Liver (tissue), 9 donors: Measurements from ENCODE around the gene RASSF1. TPM values are rescaled to one million over a fixed set of nuclear protein-coding genes. Genes with fewer than 3 reads are reported as not detected.

ENCODE experiments used
- DNase-seq: peaks from one replicate; pipeline ENCODE4 v3.0.0-alpha.2; 2017; ENCODE audit warnings: low spot score
- H3K27ac ChIP-seq, 2 donors: one replicate each; pipeline ENCODE4 v1.7.0; 2013; ENCODE audit warnings: inconsistent platforms in 2 of 2, low read length in 2 of 2, control low read depth in 1 of 2, low read depth in 1 of 2, mild to moderate bottlenecking in 1 of 2
- H3K27me3 ChIP-seq, 4 donors: one replicate each; pipeline versions ENCODE4 v1.6.1 to v1.7.0; 2013; ENCODE audit warnings: low read length in 3 of 4, inconsistent platforms in 1 of 4, mild to moderate bottlenecking in 1 of 4, moderate library complexity in 1 of 4; ENCODE audit not compliant: control insufficient read depth in 4 of 4, insufficient read depth in 4 of 4
- H3K36me3 ChIP-seq, 4 donors: one replicate each; pipeline versions ENCODE4 v1.6.1 to v1.7.0; 2013; ENCODE audit warnings: low read length in 3 of 4, mild to moderate bottlenecking in 3 of 4, low read depth in 1 of 4, moderate library complexity in 1 of 4; ENCODE audit not compliant: control insufficient read depth in 4 of 4, insufficient read depth in 3 of 4
- H3K4me1 ChIP-seq, 4 donors: one replicate each; pipeline versions ENCODE4 v1.6.1 to v1.7.0; 2013; ENCODE audit warnings: low read length in 3 of 4, mild to moderate bottlenecking in 3 of 4, moderate library complexity in 1 of 4; ENCODE audit not compliant: control insufficient read depth in 4 of 4, insufficient read depth in 4 of 4
- H3K4me3 ChIP-seq, 3 donors: one replicate each; pipeline versions ENCODE4 v1.6.1 to v1.7.0; 2013; ENCODE audit warnings: low read length in 3 of 3, control low read depth in 1 of 3, low read depth in 1 of 3, mild to moderate bottlenecking in 1 of 3
- H3K9ac ChIP-seq, 2 donors: one replicate each; pipeline ENCODE4 v1.7.0; 2013; ENCODE audit warnings: low read length in 2 of 2, mild to moderate bottlenecking in 2 of 2, moderate library complexity in 2 of 2, control low read depth in 1 of 2, low read depth in 1 of 2
- H3K9me3 ChIP-seq, 4 donors: one replicate each; pipeline versions ENCODE4 v1.6.1 to v1.7.0; 2013; ENCODE audit warnings: low read length in 3 of 4; ENCODE audit not compliant: control insufficient read depth in 4 of 4
- EGR1 ChIP-seq, 2 donors: IDR thresholded peaks; 2 replicates each; pipeline ENCODE4 v1.6.1; 2016 to 2018; ENCODE audit warnings: antibody characterized with exemption in 2 of 2, low read depth in 2 of 2
- FOXA1 ChIP-seq: IDR thresholded peaks from 2 replicates; pipeline ENCODE4 v1.6.1; 2016; ENCODE audit warnings: antibody characterized with exemption
- FOXA2 ChIP-seq: IDR thresholded peaks from 2 replicates; pipeline ENCODE4 v1.6.1; 2016; ENCODE audit warnings: antibody characterized with exemption
- GABPA ChIP-seq, 2 donors: IDR thresholded peaks in 1 of 2; conservative IDR thresholded peaks in 1 of 2; 2 replicates each; pipeline ENCODE4 v1.6.1; 2016; ENCODE audit warnings: antibody characterized with exemption in 2 of 2, mild to moderate bottlenecking in 1 of 2, moderate library complexity in 1 of 2
- HNF4G ChIP-seq: IDR thresholded peaks from 2 replicates; pipeline ENCODE4 v1.6.1; 2016; ENCODE audit warnings: antibody characterized with exemption
- REST ChIP-seq: IDR thresholded peaks from 2 replicates; pipeline ENCODE4 v1.6.1; 2016; ENCODE audit warnings: antibody characterized with exemption, mild to moderate bottlenecking
- RXRA ChIP-seq, 2 donors: IDR thresholded peaks; 2 replicates each; pipeline ENCODE4 v1.6.1; 2017 to 2018; ENCODE audit warnings: antibody characterized with exemption in 2 of 2, mild to moderate bottlenecking in 1 of 2
- SP1 ChIP-seq: IDR thresholded peaks from 2 replicates; pipeline ENCODE4 v1.6.1; 2018; ENCODE audit warnings: antibody characterized with exemption, mild to moderate bottlenecking
- YY1 ChIP-seq: IDR thresholded peaks from 2 replicates; pipeline ENCODE4 v1.6.1; 2016; ENCODE audit warnings: antibody characterized with exemption, mild to moderate bottlenecking
- ZBTB33 ChIP-seq: IDR thresholded peaks from 2 replicates; pipeline ENCODE4 v1.6.1; 2016; ENCODE audit warnings: antibody characterized with exemption
- WGBS: extraction: QIAGEN DNeasy Blood & Tissue Kit; methylation state at CpG from one replicate; pipeline ENCODE4 v1.1.7; 2013; 5-methylcytosine and 5-hydroxymethylcytosine counted together
- polyA plus RNA-seq, 2 donors: library from polyadenylated mRNA; stranded (reverse) in 1 of 2; unstranded in 1 of 2; fragments of 200-250 nt in 1 of 2; fragments of >200 nt in 1 of 2; fragmentation: Nextera tagmentation in 1 of 2; extraction: Ambion mirVana in 1 of 2; gene quantifications; one replicate each; pipeline versions ENCODE4 v1.2.1 to v1.2.3, GENCODE V29; 2013 to 2015
- total RNA-seq, 2 donors: library from RNA; depleted of rRNA; stranded (reverse); fragments of >200 nt; gene quantifications; one replicate each; pipeline ENCODE4 v1.2.3, GENCODE V29; 2014
- TF ChIP-seq, protein P1 (sequence below): fragments of 150-350 bp; IDR thresholded peaks from 2 replicates; pipeline ENCODE4 v1.5.1; 2017; ENCODE audit warnings: improper control_type of control experiment, low read depth, low read length; ENCODE audit not compliant: missing input control
- donor health status: healthy.
- donor health status: healthy.
- donor health status: healthy.
- donor health status: healthy.
- donor health status: healthy.

RASSF1 gene
- total and polyA plus RNA-seq, 4 donors: 6.5 to 13.2 (median 11.2) TPM

DNA sequence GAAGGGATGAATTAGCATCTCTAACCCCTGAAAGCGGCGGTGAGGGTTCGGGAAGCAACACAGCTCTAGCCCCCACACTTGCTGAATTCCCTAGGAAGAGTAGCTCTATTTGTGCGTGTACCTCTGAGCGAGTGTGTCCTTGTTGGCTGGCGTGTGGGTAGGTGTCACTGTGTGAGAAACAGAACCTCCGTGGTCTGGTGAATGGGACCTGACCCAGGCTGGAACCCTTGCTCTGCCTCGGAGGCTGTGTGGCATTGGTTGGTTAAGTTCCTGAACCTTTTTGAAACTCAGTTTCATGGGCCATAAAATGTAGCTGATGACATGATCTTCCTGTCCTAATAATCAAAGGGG is 19.1 kb upstream of the RASSF1 start:
- Histone ChIP-seq H3K9me3 (no peaks in the 10 kb centered on the region), H3K36me3 (peaks cover 0 to 10% (median 3%) of the 10 kb centered on the region in 4 donors), H3K27ac (no peak overlapping the region), H3K27me3 (no peaks in the 10 kb centered on the region), H3K4me3 (no peak overlapping the region), H3K4me1 (peaks cover 16 to 54% (median 42%) of the 10 kb centered on the region in 4 donors), H3K9ac (no peak overlapping the region)
- DNase-seq: no peak
- TF ChIP-seq ZBTB33: no peak
- no peak for TF ChIP-seq YY1
- TF ChIP-seq HNF4G: no peak
- TF ChIP-seq GABPA (IDR thresholded peaks at IDR 0.05 in 1 of 2, conservative IDR thresholded peaks at IDR 0.05 in 1 of 2): no peak
- TF ChIP-seq, protein P1, sequence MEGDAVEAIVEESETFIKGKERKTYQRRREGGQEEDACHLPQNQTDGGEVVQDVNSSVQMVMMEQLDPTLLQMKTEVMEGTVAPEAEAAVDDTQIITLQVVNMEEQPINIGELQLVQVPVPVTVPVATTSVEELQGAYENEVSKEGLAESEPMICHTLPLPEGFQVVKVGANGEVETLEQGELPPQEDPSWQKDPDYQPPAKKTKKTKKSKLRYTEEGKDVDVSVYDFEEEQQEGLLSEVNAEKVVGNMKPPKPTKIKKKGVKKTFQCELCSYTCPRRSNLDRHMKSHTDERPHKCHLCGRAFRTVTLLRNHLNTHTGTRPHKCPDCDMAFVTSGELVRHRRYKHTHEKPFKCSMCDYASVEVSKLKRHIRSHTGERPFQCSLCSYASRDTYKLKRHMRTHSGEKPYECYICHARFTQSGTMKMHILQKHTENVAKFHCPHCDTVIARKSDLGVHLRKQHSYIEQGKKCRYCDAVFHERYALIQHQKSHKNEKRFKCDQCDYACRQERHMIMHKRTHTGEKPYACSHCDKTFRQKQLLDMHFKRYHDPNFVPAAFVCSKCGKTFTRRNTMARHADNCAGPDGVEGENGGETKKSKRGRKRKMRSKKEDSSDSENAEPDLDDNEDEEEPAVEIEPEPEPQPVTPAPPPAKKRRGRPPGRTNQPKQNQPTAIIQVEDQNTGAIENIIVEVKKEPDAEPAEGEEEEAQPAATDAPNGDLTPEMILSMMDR: no peak
- no peak for TF ChIP-seq SP1
- TF ChIP-seq FOXA2: no peak
- TF ChIP-seq REST: no peak
- 28% methylated on average over 8 of the region's 8 CpGs for WGBS

DNA sequence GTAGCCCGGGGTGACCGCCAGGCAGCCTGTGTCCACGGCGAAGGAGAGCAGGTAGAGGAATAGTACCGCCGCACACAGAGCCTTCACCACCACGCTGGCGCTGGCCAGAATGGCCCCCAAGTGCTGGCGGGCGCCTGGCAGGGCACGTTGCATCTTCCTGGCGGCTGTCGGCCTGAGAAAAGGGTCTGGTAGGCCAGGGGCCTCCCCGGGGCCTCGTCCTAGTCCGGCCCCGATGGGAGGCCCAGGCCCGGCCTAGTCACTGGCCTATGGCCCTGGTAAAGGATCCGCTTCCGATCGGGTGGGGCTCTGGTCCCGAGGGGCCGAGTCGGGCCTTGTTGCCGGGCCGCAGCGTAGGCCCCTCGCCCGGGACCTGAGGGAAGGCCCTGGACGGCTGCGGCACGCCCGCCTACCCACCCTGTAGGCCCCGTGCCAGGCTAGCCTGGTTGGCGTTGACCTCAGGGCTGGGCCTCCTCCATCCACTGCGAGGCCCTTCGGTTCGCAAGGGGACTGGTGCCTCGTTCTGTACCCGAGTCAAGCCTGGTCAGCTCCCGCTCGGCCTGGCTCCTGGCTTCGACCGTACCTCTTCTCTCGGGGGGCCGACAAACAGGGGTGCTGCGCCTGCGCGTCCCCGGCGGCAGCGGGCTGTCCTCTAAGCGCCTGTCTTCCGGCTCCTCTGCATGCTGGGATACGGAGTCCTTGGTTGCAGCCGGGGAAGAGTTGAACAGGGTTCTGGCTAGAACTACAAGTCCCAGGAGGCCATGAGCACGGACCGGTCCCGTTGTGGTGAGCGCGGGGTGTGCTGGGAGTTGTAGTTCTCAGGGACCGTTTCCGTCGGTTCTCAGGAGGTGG is 18.5 kb upstream of the RASSF1 start, which contains the start of gene TMEM115:
TSS of gene TMEM115 (minus strand) at position 611 of the 849 bp plus-strand sequence. CDS start at position 153, 458 bp downstream.
- H3K27me3 ChIP-seq: no peaks in the 10 kb centered on the region
- under 1% methylated on average over 64 of the region's 64 CpGs for WGBS
- H3K27ac ChIP-seq: peak within 1 kb of the TSS; percentile 59 to 87
- H3K9me3 ChIP-seq: no peaks in the 10 kb centered on the region
- H3K4me3 ChIP-seq: peak within 1 kb of the TSS; percentile 77 to 84 (median 81)
- peaks cover 16 to 53% (median 41%) of the 10 kb centered on the region in 4 donors for H3K4me1 ChIP-seq
- H3K9ac ChIP-seq: peak within 1 kb of the TSS; percentile 54 to 99
- peak; percentile 92 for DNase-seq
- peaks cover 6 to 16% (median 8%) of the 10 kb centered on the region in 4 donors for H3K36me3 ChIP-seq
- TF ChIP-seq FOXA1: peak; percentile 30
- TF ChIP-seq RXRA (IDR thresholded peaks at IDR 0.05): peak in 1 of 2 donors; percentile 52
- TF ChIP-seq SP1: peak; percentile 66
- TF ChIP-seq REST: peak; percentile 60
- no peak for TF ChIP-seq EGR1 (IDR thresholded peaks at IDR 0.05; ENCODE audit: low read depth in 2 of 2)
- TF ChIP-seq YY1: peak; percentile 93
- TF ChIP-seq ZBTB33: no peak
- peak in 1 of 2 donors; percentile 92 for TF ChIP-seq GABPA (IDR thresholded peaks at IDR 0.05 in 1 of 2, conservative IDR thresholded peaks at IDR 0.05 in 1 of 2)
